Colonic mucosa (tissue), 4 donors: ENCODE data around the gene UNC5B. TPM values are rescaled to one million over a fixed set of nuclear protein-coding genes. Genes with fewer than 3 reads are reported as not detected.

ENCODE experiments used
- DNase-seq: peaks from one replicate; pipeline ENCODE4 v3.0.0-alpha.2; 2020
- H3K27ac ChIP-seq: fragments of 200-600 bp; one replicate; pipeline ENCODE4 v1.8.0; 2021
- H3K27me3 ChIP-seq: fragments of 200-600 bp; one replicate; pipeline ENCODE4 v1.8.0; 2021
- H3K36me3 ChIP-seq: fragments of 200-600 bp; one replicate; pipeline ENCODE4 v1.8.0; 2021
- H3K4me1 ChIP-seq: fragments of 200-600 bp; one replicate; pipeline ENCODE4 v1.8.0; 2021; ENCODE audit warnings: mild to moderate bottlenecking
- H3K4me3 ChIP-seq: fragments of 200-600 bp; one replicate; pipeline ENCODE4 v1.8.0; 2021
- H3K9ac ChIP-seq, 2 donors: one replicate each; pipeline ENCODE4 v1.7.0; 2013; ENCODE audit warnings: control low read depth in 2 of 2, low read depth in 2 of 2, low read length in 2 of 2
- H3K9me3 ChIP-seq: fragments of 200-600 bp; one replicate; pipeline ENCODE4 v1.8.0; 2021
- intact Hi-C: fragments of 100-400 bp; cut with DNase I; formaldehyde crosslinking; loops from one replicate; pipeline ENCODE4 v1.14.1; 2022
- total RNA-seq, 2 donors: library from RNA; stranded (reverse); fragmentation: NEBNext Ultra II Directional in 1 of 2; extraction: Animal tissue kit (Norgen Biotek cat#: 25700) in 1 of 2; gene quantifications; one replicate each; pipeline ENCODE4 v1.2.1, GENCODE V29; 2021
- TF ChIP-seq, protein P1 (sequence below): fragments of 200-600 bp; IDR thresholded peaks from one replicate; pipeline ENCODE4 v1.8.0; 2022; ENCODE audit warnings: antibody characterized with exemption, mild to moderate bottlenecking
- donor health status: healthy.
- donor health status: DM: no; HTN: no; CAD: no.
- donor health status: DM: no; HTN: no; CAD: no.

The UNC5B gene
- total RNA-seq, 2 donors from 2014 or later = 18.4 to 18.5 TPM

GRCh38 chr10:71255808-71256660 is 43.7 kb downstream of the UNC5B start:
- Histone ChIP-seq H3K27ac (peak overlapping the region; percentile 73), H3K4me1 (peaks cover 20% of the 10 kb centered on the region), H3K9ac (peak overlapping the region; percentile 15 to 42), H3K4me3 (no peak overlapping the region), H3K27me3 (no peaks in the 10 kb centered on the region), H3K36me3 (no peaks in the 10 kb centered on the region), H3K9me3 (no peaks in the 10 kb centered on the region)
- DNase-seq = peak; percentile 92
- TF ChIP-seq, protein P1, sequence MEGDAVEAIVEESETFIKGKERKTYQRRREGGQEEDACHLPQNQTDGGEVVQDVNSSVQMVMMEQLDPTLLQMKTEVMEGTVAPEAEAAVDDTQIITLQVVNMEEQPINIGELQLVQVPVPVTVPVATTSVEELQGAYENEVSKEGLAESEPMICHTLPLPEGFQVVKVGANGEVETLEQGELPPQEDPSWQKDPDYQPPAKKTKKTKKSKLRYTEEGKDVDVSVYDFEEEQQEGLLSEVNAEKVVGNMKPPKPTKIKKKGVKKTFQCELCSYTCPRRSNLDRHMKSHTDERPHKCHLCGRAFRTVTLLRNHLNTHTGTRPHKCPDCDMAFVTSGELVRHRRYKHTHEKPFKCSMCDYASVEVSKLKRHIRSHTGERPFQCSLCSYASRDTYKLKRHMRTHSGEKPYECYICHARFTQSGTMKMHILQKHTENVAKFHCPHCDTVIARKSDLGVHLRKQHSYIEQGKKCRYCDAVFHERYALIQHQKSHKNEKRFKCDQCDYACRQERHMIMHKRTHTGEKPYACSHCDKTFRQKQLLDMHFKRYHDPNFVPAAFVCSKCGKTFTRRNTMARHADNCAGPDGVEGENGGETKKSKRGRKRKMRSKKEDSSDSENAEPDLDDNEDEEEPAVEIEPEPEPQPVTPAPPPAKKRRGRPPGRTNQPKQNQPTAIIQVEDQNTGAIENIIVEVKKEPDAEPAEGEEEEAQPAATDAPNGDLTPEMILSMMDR = no peak
- intact Hi-C loops = no loop called here

DNA sequence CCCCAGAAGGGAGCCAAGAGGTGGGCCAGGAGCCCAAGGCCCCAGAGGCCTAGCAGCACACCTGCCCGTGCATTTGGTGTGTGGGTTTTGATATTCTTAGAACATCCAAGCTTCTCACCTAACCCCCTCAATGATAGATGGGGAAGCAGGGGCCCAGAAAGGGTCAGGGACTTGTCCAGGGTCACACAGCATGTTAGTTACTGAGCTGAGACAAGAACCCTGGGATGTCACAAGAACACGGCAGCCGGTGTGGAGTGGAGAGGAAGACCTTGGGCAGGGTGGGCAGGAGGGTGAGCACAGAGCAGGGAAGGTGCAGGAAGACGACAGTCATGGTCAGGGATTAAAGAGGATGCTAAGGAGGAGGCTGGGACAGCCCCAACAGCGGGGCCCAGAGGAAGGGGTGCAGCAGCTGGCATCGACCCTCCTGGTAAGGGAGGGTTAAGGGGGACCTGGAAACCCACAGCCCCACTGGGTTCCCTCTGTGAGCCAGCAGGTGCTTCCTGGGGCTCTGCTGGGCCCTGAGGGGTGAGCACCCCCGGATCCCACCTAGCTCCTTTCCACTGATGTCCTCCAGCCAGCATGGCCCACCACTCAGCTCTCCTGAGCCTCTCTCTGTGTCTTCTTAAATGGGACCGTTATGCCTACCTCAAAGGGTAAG is 44.4 kb downstream of the UNC5B start:
- no peaks in the 10 kb centered on the region for H3K36me3 ChIP-seq
- intact Hi-C loops = no loop called here
- no peak overlapping the region for H3K4me3 ChIP-seq
- H3K9ac ChIP-seq = peak overlapping the region; percentile 15 to 42
- H3K27me3 ChIP-seq = no peaks in the 10 kb centered on the region
- TF ChIP-seq, protein P1 = no peak
- no peak for DNase-seq
- H3K9me3 ChIP-seq = no peaks in the 10 kb centered on the region
- peaks cover 20% of the 10 kb centered on the region for H3K4me1 ChIP-seq
- H3K27ac ChIP-seq = peak overlapping the region; percentile 73

- intact Hi-C loops = no loop called here
- H3K36me3 ChIP-seq = no peaks in the 10 kb centered on the region
- H3K9me3 ChIP-seq = no peaks in the 10 kb centered on the region
- H3K4me3 ChIP-seq = no peak overlapping the region
- H3K4me1 ChIP-seq = peaks cover 20% of the 10 kb centered on the region
- peak overlapping the region; percentile 21 for H3K27ac ChIP-seq
- no peaks in the 10 kb centered on the region for H3K27me3 ChIP-seq
- no peak for DNase-seq
- H3K9ac ChIP-seq = peak overlapping the region; percentile 15 to 36
- TF ChIP-seq, protein P1 = no peak
Observed at GRCh38 chr10:71257319-71257997, 45.1 kb downstream of the UNC5B start.

DNA sequence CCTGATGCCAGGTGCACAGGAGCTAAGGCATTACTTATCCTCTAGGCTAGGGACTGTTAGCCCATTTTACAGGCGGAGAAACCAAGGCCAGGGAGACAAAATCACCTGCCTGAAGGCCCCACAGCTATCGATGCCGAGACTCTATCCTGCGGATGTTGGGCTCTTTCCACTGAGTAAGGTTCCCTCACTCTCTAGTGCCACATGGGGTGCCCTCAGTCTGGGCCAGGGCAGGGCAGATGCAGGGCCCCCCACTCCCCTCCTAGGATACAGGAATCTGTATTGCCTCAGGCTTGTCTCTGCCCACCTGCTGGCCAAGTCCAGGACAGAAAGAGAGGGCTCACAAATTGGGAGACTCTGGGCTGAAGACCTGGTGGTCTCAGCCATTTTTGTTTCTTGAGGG is 45.7 kb downstream of the UNC5B start:
- no peak overlapping the region for H3K4me3 ChIP-seq
- TF ChIP-seq, protein P1 = no peak
- H3K36me3 ChIP-seq = no peaks in the 10 kb centered on the region
- no peaks in the 10 kb centered on the region for H3K27me3 ChIP-seq
- no peaks in the 10 kb centered on the region for H3K9me3 ChIP-seq
- peak overlapping the region; percentile 21 for H3K27ac ChIP-seq
- peak overlapping the region in 1 of 2 donors; percentile 36 for H3K9ac ChIP-seq
- peaks cover 16% of the 10 kb centered on the region for H3K4me1 ChIP-seq
- intact Hi-C loops = no loop called here
- DNase-seq = no peak

DNA sequence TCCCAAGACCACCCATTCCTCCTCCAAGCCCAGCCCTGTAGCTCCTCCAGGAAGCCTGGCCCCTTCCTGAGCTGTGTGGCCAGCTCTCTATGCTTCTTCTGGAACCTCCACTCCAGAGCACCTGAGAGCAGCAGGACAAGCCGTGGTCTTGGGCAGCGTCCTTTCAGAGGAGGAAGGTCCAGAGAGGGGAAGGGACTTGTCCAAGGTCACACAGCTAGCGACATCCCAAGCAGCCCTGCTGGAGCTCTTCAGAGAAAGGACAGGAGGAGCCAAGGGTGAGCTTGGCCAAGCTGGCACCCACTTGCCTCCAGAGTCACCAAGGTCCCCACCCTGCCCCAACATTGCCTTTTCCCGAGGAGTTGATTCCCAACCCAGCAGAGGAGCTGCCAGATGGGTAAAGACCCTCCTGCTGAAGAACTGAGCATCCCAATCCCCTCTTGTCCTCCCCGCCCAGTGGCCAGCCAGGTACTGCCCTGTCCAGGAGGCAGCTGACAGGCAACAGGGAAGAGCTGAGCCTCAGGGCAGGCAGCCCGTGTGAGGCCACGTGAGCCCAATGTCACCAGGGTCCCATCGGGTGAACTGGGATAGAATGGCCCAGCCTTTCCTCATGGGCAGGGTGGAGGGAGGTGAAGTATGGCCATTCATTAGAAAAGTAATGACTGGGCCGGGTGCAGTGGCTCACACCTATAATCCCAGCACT is 46.2 kb downstream of the UNC5B start:
- Histone ChIP-seq H3K9me3 (no peaks in the 10 kb centered on the region), H3K36me3 (no peaks in the 10 kb centered on the region), H3K4me3 (no peak overlapping the region), H3K27ac (no peak overlapping the region), H3K4me1 (peaks cover 16% of the 10 kb centered on the region), H3K27me3 (no peaks in the 10 kb centered on the region), H3K9ac (peak overlapping the region in 1 of 2 donors; percentile 36)
- intact Hi-C loops = no loop called here
- TF ChIP-seq, protein P1 = no peak
- DNase-seq = no peak
